DMS53 (cell line): ENCODE results near the gene SP2.

ENCODE experiments used
- DNase-seq: peaks from one replicate; lab custom pipeline; 2025; lab: John Stamatoyannopoulos, UW

Gene SP2

DNA sequence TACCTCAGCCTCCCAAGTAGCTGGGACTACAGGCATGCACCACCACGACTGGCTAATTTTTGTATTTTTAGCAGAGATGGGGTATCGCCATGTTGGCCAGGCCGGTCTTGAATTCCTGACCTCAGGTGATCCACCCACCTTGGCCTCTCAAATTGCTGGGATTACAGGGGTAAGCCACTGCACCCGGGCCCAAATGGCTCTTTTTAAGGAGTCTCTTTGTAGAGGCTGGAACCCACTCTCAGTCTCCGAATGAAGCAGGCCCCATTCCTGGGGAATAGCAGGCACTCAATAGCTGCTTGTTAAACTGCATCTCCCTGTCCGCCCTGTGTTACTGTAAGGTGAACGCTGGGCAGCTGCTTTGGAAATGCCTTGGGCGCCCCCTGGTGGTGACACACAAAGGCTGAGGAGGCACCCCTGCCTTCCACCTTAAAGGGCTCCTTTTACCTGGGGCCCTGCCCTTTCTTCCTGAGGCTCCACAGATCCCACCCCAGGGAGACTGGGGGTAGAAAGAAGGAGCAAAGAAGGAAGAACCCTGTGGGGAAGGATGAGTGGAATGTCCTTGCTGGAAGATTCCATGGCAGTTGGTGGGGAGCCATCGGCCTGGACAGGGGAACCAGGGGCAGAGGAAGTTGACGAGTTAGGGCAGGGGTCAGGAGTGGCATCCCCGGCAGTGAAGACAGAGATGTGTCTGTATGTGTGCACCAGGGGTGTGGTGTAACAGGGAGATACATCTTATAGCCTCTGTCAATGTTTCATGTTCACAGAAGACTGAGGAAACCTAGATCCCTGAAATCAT, 6.1 kb upstream of the SP2 start:
- peak; percentile 95 for DNase-seq

GRCh38 chr17:47891545-47892088, 4.4 kb upstream of the SP2 start:
- no peak for DNase-seq

GRCh38 chr17:47894498-47895346, 1.3 kb upstream of the SP2 start:
- no peak for DNase-seq

GRCh38 chr17:47895347-47895855, 635 bp upstream of the SP2 start:
- DNase-seq: peak; percentile 66

DNA sequence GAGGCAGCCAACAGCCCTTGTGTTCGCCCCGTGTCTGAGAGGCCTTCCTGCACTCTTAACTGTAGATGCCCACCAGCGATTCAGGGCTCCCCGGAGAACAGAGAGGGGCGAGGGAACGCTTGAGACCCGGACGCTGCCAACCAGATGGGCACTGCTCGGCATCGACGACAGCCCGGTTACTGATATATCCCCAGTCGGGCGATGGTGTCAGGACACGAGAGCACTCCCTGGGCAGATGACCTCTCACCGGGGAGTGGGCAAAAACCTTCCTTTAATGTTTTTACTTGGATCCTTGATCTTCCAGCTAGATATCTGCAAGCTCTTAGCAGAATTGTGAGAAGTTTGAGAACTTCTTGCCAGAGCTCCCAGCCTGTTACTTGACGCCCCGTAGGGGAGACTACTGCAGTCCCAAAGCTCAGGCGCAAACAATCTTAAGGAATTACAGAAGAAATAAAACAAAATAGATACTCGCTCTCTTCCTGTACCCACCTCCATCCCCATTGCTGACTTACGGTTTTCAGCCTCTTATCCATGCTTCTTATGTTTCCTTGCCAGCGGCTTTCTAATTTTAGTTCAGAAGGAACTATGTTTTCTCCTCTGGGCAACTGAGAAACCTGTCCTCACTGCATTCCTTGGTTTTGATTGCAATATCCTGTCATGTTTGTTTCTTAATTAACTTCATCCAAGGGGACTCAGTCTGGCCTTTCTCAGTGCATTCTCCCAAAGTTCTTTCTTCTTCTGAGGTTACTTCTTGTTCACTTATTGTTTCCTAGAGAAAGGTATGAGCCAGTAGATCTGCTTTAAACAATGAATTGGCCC, 845 bp downstream of the SP2 start:
- no peak for DNase-seq

GRCh38 chr17:47897561-47897960, 1.5 kb downstream of the SP2 start:
- DNase-seq: no peak

DNA sequence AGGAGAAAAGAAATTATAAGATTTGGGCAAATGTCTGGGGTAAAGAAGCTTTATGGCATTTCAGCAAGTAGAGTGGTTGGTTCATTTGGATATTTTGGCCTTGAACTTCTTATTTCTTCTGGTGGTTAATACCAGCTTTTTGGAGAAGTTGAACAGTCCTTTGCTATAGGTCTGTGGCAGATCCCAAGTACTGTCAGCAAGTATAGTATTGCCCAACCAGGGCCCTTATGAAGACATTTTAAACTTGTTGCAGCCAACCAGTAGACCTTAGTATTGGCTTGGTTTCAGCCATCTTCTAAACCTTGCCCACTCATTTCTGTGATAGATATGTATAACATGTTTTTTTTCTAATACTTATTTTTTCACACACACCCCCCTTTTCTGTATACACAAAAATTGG, 2.2 kb downstream of the SP2 start:
- no peak for DNase-seq

DNA sequence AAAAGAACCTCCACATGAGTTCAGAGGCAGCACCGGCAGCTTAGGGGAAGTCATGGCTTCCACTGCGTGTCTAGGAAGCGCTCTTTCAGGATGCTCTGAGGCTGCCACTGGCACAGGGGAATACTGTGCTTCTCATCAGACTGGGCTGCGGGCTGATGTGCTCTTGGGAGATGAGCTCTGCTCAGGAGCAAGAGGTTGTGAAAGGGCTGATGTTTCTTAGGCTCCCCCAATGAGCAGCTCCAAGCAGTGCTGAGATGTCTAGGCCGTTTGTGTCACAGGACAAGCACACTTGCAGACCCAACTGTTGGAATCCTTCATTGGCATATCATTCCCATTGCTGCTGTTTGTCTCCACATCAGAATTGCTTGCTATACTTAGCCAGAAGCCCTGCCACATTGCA, 3.6 kb downstream of the SP2 start:
- no peak for DNase-seq

GRCh38 chr17:47901423-47901822, 5.4 kb downstream of the SP2 start:
- no peak for DNase-seq

DNA sequence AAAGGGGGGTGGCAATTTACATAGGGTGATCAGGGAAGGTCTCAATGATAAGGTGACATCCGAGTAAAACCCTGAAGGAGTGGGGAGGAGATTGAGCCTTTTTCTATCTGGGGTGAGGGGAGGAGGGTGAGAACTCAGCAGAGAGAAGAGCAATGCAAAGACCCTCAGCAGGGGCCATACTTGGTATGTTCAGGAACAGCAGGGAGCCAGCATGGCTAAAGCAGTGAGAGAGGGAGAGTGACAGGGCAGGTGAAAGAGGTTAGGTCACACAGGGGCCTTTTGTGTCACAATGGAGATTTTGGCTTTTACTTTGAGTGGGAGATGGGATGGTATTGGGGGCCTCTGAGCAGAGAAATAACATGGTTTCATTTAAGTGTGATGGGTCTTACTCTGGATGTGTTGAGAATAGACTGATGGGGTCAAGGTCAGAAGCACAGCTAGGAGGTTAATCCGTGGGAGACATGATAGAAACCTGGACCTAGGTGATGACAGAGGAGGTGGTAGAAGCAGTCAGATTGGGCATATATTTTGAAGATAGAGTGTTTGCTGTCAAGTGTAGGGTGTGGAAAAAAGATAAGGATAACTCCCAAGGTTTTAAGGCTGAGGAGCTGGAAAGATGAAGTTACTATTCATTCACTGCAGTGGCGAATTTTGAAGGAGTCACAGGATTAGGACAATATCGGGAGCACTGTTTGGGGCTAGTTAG, 6.2 kb downstream of the SP2 start:
- no peak for DNase-seq

GRCh38 chr17:47905221-47905733, 9.2 kb downstream of the SP2 start:
- DNase-seq: no peak

DNA sequence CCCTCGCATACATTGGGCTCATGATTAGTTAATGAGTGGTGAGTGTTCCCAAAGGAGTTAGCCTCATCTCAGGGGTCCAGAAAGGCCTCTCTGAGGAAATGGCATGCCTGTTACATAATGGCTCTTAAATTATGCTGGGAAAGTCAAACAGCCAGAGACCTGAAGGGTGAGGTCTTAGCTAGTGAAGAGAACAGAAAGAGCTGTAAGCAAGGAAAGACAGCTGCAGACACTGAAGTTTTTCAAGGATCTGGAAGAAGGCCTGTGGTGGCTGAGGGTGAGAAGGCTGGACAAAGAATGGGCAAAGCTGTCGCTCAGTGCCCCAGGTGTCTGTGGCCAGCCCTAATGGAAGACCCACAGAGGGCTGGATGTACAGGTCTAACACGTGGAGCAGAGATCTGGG, 10.4 kb downstream of the SP2 start:
- DNase-seq: no peak

DNA sequence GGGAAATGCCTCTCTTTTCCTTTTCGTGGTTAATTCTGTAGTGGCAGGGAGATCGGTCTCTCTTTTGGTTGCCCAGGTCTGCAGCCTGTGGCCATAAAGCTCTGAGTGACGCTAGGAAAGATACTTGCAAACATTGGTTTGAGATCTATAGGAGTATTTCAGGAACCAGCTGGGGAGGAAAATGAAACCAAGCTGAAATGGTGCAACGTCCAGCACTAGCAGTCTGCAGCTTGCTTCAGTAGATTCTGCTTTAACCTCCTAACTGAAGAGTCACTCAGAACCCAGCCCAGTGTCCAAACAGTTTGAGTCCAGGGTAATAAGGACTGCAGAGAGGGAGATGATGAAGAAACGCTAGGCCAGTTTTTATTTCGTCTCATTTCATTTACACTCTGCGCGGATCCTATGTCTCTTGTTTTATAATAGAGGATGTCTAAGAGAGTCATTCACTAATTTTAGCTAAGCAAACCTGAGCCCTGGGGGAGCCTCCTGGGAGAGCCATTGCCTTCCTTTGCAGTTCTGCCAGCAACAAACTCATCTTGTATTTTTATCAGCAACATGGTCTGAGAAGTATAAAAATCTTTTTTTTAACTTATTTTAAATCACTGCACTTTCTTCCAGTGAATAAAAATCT, 12.0 kb downstream of the SP2 start:
- no peak for DNase-seq

- DNase-seq: no peak
Measured at GRCh38 chr17:47913050-47913449, 17.0 kb downstream of the SP2 start.

DNA sequence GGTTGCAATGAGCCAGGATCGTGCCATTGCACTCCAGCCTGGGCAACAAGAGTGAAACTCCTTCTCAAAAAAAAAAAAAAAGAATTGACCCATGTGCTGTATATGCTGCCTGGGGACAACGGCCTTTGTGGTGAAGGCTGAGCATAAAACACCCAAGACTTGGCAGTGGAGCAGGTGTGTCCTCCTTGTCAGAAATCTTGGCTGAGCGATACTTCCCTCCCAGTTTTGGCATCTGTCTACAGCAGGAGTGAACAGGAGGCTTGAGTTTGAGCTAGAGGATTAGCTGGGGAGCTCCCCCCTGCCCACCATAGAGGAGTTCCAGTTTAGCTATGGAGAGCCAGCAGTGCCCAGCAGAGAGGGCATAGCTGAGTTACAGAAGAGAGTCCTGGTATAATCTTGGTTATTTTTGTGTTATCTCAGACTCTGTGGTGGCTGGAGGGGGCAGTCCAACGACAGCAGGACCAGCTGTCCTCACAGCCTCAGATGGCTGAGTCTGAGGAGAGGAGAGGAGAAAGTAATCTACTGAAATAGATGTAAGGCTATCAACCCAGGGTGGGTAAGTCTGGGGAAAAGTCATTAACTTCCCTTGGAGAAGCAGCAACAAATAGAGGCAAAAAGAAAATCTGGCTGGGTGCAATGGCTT, 18.4 kb downstream of the SP2 start:
- no peak for DNase-seq

DNA sequence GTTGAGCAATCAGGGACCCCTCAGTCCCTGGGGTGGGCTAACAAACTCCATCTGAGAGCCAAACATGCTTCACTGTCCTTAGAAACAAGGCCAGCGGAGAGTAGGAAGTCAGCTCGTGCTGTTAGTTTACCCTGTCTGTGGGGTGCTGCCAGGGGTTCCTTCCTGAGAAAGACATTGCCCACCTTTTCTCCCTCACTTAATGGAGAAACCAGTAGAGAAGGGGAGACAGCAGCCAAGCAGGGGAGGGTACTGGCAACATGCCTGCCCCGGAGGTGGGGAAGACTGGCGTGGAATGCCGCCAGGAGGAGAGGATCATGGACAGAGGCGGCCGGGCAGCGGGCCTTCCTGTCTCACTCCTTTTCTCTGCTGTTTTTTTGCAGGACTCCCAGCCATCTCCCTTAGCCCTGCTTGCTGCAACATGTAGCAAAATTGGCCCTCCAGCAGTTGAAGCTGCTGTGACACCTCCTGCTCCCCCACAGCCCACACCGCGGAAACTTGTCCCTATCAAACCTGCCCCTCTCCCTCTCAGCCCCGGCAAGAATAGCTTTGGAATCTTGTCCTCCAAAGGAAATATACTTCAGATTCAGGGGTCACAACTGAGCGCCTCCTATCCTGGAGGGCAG, 19.9 kb downstream of the SP2 start:
- no peak for DNase-seq

- no peak for DNase-seq
Measured at GRCh38 chr17:47916489-47917208, 20.6 kb downstream of the SP2 start.

DNA sequence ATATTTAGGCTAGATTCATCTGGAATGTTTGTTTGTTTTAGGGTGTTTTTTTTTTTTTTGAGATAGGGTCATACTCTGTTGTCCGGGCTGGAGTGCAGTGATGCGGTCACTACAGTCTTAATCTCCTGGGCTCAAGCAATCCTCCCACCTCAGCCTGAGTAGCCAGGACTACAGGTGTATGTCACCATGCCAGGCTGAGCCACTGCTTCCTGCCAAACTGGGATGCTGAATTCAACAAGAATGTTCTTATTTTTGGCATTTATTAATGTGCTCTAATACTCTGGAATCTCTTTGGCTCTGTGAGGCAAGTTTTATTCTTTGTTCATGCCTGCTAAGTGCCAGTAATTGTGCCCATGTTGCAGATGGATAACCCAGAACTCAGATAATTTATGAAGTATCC, 21.5 kb downstream of the SP2 start:
- DNase-seq: no peak

- DNase-seq: no peak
Measured at GRCh38 chr17:47918006-47918405, 22.0 kb downstream of the SP2 start.
